Caco-2 (cell line): Measurements from ENCODE around the gene STK40. TPM values are rescaled to one million over a fixed set of nuclear protein-coding genes. Genes with fewer than 3 reads are reported as not detected.

ENCODE experiments used
- BruUV-seq: library from RNA; stranded (reverse); fragments of 400-500 nt; replicated peaks from 2 replicates; lab custom pipeline; 2021; lab: Mats Ljungman, UMichigan
- CTCF ChIA-PET: fragments of 300-600 bp; sonication (Branson Sonifier 250); formaldehyde crosslinking; loops from one replicate; lab custom pipeline; 2022; ENCODE audit warnings: antibody characterized with exemption; lab: Charles Lee
- POLR2A ChIA-PET: fragments of 300-600 bp; sonication (Branson Sonifier 250); formaldehyde crosslinking; loops from one replicate; lab custom pipeline; 2022; ENCODE audit warnings: antibody characterized with exemption; lab: Charles Lee
- DNase-seq, 2 experiments: peaks; one replicate each; pipeline versions ENCODE4 v3.0.0 to v3.0.0-alpha.2; 2020 to 2022
- H3K27me3 ChIP-seq: replicated peaks from 2 replicates; pipeline ENCODE4 v1.6.0; 2011; ENCODE audit warnings: low read length; ENCODE audit not compliant: control insufficient read depth, insufficient read depth
- H3K36me3 ChIP-seq: 2 replicates; pipeline ENCODE4 v1.5.1; 2011; ENCODE audit warnings: low read length; ENCODE audit not compliant: control insufficient read depth, insufficient read depth
- H3K4me1 ChIP-seq: fragments of 250-450 bp; sonication (Bioruptor Pico); 2 replicates; pipeline ENCODE4 v1.5.1; 2020; ENCODE audit warnings: mild to moderate bottlenecking
- H3K4me3 ChIP-seq: 2 replicates; pipeline ENCODE4 v1.5.1; 2011; ENCODE audit warnings: low read depth, mild to moderate bottlenecking, control low read depth, low read length
- H3K9me3 ChIP-seq: fragments of 250-450 bp; sonication (Bioruptor Pico); 2 replicates; pipeline ENCODE4 v1.5.1; 2020; ENCODE audit warnings: mild to moderate bottlenecking, moderate library complexity
- H3K27ac Mint-ChIP-seq: one replicate; pipeline ENCODE4 v1.8.0; 2022; ENCODE audit warnings: mixed read lengths; ENCODE audit not compliant: unreplicated experiment
- H3K27me3 Mint-ChIP-seq: one replicate; pipeline ENCODE4 v1.8.0; 2022; ENCODE audit warnings: mixed read lengths; ENCODE audit not compliant: insufficient read depth, unreplicated experiment
- H3K36me3 Mint-ChIP-seq: one replicate; pipeline ENCODE4 v1.8.0; 2022; ENCODE audit warnings: mild to moderate bottlenecking, mixed read lengths; ENCODE audit not compliant: insufficient read depth, unreplicated experiment
- H3K4me1 Mint-ChIP-seq: one replicate; pipeline ENCODE4 v1.8.0; 2022; ENCODE audit warnings: low read depth, mixed read lengths; ENCODE audit not compliant: unreplicated experiment
- H3K4me3 Mint-ChIP-seq: one replicate; pipeline ENCODE4 v1.8.0; 2022; ENCODE audit warnings: mild to moderate bottlenecking, moderate library complexity, mixed read lengths; ENCODE audit not compliant: unreplicated experiment
- H3K9me3 Mint-ChIP-seq: one replicate; pipeline ENCODE4 v1.8.0; 2022; ENCODE audit warnings: mixed read lengths; ENCODE audit not compliant: unreplicated experiment
- intact Hi-C: fragments of 100-400 bp; cut with micrococcal nuclease; formaldehyde crosslinking; loops from one replicate; pipeline ENCODE4 v1.10.0; 2022; ENCODE audit not compliant: unreplicated experiment
- total RNA-seq: library from RNA; stranded (reverse); gene quantifications from 2 replicates; pipeline ENCODE4 v1.2.3, GENCODE V29; 2022
- TF ChIP-seq, protein P1 (sequence below), 2 experiments: fragments of 200-600 bp in 1 of 2; IDR thresholded peaks; 1 replicate in 1 of 2; 2 replicates in 1 of 2; pipeline versions ENCODE4 v1.5.1 to v1.8.0; 2011 to 2022; ENCODE audit warnings: antibody characterized with exemption in 1 of 2, control low read depth in 1 of 2, inconsistent platforms in 1 of 2, low read depth in 1 of 2, low read length in 1 of 2, mild to moderate bottlenecking in 1 of 2, moderate library complexity in 1 of 2; ENCODE audit not compliant: insufficient read depth in 1 of 2, severe bottlenecking in 1 of 2, unreplicated experiment in 1 of 2

Gene STK40
- total RNA-seq, 1 experiment from 2014 or later: 29.7 TPM

DNA sequence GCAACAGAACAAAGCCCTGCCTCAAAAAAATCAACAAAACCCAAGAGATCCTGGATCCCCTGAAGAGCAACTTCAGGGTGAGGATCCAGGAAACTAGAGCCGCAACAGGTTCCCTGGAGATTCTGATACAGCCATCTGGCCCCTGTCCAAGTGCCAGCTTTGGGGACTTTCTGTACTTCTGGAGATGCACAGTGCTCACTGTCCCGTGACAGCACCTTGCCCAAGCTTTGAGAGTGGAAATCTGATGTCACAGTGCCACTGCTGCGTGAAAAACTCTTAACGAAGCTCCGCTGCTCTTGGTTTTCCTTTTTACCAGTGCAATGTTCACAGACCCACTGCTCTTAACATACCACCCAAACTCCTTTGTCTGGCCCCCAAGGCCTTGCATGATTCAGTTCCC lies 26.3 kb downstream of the STK40 start:
- Histone ChIP-seq H3K27me3 (no peaks in the 10 kb centered on the region), H3K4me1 (no peaks in the 10 kb centered on the region), H3K4me3 (no peak overlapping the region), H3K9me3 (no peaks in the 10 kb centered on the region), H3K36me3 (peaks cover 1% of the 10 kb centered on the region; the same call in 1 of the 2 replicates)
- no TSS peak for BruUV-seq
- no peaks in the 10 kb centered on the region for H3K27me3 Mint-ChIP-seq
- CTCF ChIA-PET: no interaction called here
- intact Hi-C loops: no loop called here
- H3K36me3 Mint-ChIP-seq: peaks cover 6% of the 10 kb centered on the region
- H3K4me3 Mint-ChIP-seq: no peak overlapping the region
- POLR2A ChIA-PET: no interaction called here
- no peaks in the 10 kb centered on the region for H3K4me1 Mint-ChIP-seq
- TF ChIP-seq, protein P1, sequence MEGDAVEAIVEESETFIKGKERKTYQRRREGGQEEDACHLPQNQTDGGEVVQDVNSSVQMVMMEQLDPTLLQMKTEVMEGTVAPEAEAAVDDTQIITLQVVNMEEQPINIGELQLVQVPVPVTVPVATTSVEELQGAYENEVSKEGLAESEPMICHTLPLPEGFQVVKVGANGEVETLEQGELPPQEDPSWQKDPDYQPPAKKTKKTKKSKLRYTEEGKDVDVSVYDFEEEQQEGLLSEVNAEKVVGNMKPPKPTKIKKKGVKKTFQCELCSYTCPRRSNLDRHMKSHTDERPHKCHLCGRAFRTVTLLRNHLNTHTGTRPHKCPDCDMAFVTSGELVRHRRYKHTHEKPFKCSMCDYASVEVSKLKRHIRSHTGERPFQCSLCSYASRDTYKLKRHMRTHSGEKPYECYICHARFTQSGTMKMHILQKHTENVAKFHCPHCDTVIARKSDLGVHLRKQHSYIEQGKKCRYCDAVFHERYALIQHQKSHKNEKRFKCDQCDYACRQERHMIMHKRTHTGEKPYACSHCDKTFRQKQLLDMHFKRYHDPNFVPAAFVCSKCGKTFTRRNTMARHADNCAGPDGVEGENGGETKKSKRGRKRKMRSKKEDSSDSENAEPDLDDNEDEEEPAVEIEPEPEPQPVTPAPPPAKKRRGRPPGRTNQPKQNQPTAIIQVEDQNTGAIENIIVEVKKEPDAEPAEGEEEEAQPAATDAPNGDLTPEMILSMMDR (IDR thresholded peaks at IDR 0.05; ENCODE audit: insufficient read depth in 1 of 2, low read depth in 1 of 2, low read length in 1 of 2, severe bottlenecking in 1 of 2, unreplicated experiment in 1 of 2): no peak
- DNase-seq: no peak
- no peak overlapping the region for H3K27ac Mint-ChIP-seq
- no peaks in the 10 kb centered on the region for H3K9me3 Mint-ChIP-seq

DNA sequence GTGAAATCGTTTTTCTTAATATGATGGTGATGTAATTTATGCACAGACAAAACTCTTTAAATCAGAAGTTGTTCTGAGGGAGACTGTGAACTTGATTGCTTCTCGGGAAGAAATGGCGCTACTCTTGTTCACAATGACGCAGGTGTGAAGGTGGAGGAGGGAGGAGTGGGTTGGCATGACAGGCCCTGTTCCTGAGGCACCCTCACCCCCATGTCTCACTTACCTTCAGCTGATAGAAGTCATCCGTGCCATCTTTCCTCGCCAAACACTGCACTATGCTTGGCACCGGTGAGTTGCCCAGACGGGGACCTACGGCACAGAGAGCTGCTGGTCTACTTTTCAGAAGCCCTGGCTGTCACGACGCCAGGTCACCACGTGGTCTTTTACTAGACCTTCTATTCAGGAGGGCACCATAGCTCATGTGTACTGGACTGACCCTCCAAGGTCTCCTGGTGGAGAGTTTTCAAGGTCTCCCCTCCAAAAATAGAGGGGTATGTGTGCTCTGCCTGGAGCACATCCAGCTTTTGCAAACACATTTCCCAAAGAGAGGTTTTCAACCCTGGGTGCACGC lies 27.1 kb downstream of the STK40 start:
- H3K4me1 ChIP-seq: no peaks in the 10 kb centered on the region
- H3K4me1 Mint-ChIP-seq: no peaks in the 10 kb centered on the region
- no peaks in the 10 kb centered on the region for H3K9me3 ChIP-seq
- ChIA-PET POLR2A (no interaction called here), CTCF (no interaction called here)
- intact Hi-C loops: no loop called here
- H3K27ac Mint-ChIP-seq: no peak overlapping the region
- H3K36me3 Mint-ChIP-seq: peaks cover 11% of the 10 kb centered on the region
- no peak for DNase-seq
- no peaks in the 10 kb centered on the region for H3K27me3 ChIP-seq
- BruUV-seq: no TSS peak
- peaks cover 1% of the 10 kb centered on the region; the same call in 1 of the 2 replicates for H3K36me3 ChIP-seq
- no peak overlapping the region for H3K4me3 Mint-ChIP-seq
- no peak overlapping the region for H3K4me3 ChIP-seq
- no peaks in the 10 kb centered on the region for H3K27me3 Mint-ChIP-seq
- TF ChIP-seq, protein P1 (IDR thresholded peaks at IDR 0.05; ENCODE audit: insufficient read depth in 1 of 2, low read depth in 1 of 2, low read length in 1 of 2, severe bottlenecking in 1 of 2, unreplicated experiment in 1 of 2): no peak
- H3K9me3 Mint-ChIP-seq: no peaks in the 10 kb centered on the region

DNA sequence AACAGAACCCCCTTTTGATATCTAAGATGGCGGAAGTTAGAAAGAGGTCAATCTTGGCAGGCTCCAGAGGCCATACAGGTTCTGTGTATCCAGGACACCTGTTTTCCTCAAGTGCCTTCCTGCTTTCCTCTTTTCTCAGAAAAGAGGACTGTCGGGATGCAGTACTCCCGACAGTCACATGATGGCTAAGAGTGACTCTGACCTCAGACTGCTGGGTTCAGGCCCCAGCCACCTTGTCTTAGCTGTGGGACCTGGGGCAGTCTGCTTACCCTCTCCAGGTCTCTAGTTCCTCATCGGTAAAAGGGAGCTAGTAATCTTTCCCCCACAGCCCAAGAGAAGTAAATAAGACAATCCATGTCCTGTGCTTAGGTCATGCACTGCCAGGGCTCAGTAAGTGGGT lies 29.9 kb downstream of the STK40 start:
- H3K4me1 Mint-ChIP-seq: no peaks in the 10 kb centered on the region
- POLR2A ChIA-PET: no interaction called here
- no peak overlapping the region for H3K4me3 ChIP-seq
- peaks cover 5% of the 10 kb centered on the region for H3K36me3 Mint-ChIP-seq
- peaks cover 1% of the 10 kb centered on the region; the same call in 1 of the 2 replicates for H3K36me3 ChIP-seq
- no peak overlapping the region for H3K27ac Mint-ChIP-seq
- no peaks in the 10 kb centered on the region for H3K27me3 ChIP-seq
- no peaks in the 10 kb centered on the region for H3K9me3 ChIP-seq
- CTCF ChIA-PET: no interaction called here
- no peak for DNase-seq
- no peak overlapping the region for H3K4me3 Mint-ChIP-seq
- no peaks in the 10 kb centered on the region for H3K4me1 ChIP-seq
- TF ChIP-seq, protein P1 (IDR thresholded peaks at IDR 0.05; ENCODE audit: insufficient read depth in 1 of 2, low read depth in 1 of 2, low read length in 1 of 2, severe bottlenecking in 1 of 2, unreplicated experiment in 1 of 2): no peak
- H3K27me3 Mint-ChIP-seq: no peaks in the 10 kb centered on the region
- BruUV-seq: no TSS peak
- no peaks in the 10 kb centered on the region for H3K9me3 Mint-ChIP-seq
- intact Hi-C loops: no loop called here
